SK-N-SH treated with all-trans-retinoic acid at 6 μM for 48 hours (cell line): Measurements from ENCODE around the gene SCRN3.
"Not testable (repeated sequence)": the region's sequence is repeated elsewhere in the genome, so short reads cannot be mapped to it uniquely, and the experiment has no call there.

Source experiments
- ATAC-seq: fragments of 200-7000 bp; cut with Tn5 transposase; 3 replicates; pipeline ENCODE4 v1.9.1; 2020; ENCODE audit warnings: mild to moderate bottlenecking, moderate library complexity
- ARNTL ChIP-seq: fragments of 450-650 bp; formaldehyde crosslinking; IDR thresholded peaks from 2 replicates; pipeline ENCODE4 v1.5.0; 2020; ENCODE audit warnings: low read depth, mild to moderate bottlenecking, moderate library complexity, borderline replicate concordance
- BACH2 ChIP-seq: fragments of 250-450 bp; sonication (Bioruptor Pico); IDR thresholded peaks from 2 replicates; pipeline ENCODE4 v1.9.0; 2021; ENCODE audit warnings: mild to moderate bottlenecking, borderline replicate concordance
- CSDC2 ChIP-seq: fragments of 250-450 bp; sonication (Bioruptor Pico); IDR thresholded peaks from 2 replicates; pipeline ENCODE4 v1.5.0; 2020; ENCODE audit warnings: mild to moderate bottlenecking, moderate library complexity
- CSRNP3 ChIP-seq: fragments of 250-450 bp; sonication (Bioruptor Pico); IDR thresholded peaks from 2 replicates; pipeline ENCODE4 v1.5.1; 2021; ENCODE audit warnings: mild to moderate bottlenecking, moderate library complexity
- ESRRG ChIP-seq: fragments of 250-450 bp; sonication (Bioruptor Pico); IDR thresholded peaks from 2 replicates; pipeline ENCODE4 v1.6.1; 2021; ENCODE audit warnings: mild to moderate bottlenecking
- GLIS3 ChIP-seq: fragments of 250-450 bp; sonication (Bioruptor Pico); IDR thresholded peaks from 2 replicates; pipeline ENCODE4 v1.5.0; 2020; ENCODE audit warnings: mild to moderate bottlenecking, moderate library complexity
- ISL1 ChIP-seq: fragments of 250-450 bp; sonication (Bioruptor Pico); IDR thresholded peaks from 2 replicates; pipeline ENCODE4 v2.1.2; 2022; ENCODE audit warnings: mild to moderate bottlenecking, moderate library complexity
- OSR1 ChIP-seq: fragments of 250-450 bp; sonication (Bioruptor Pico); IDR thresholded peaks from 2 replicates; pipeline ENCODE4 v1.8.0; 2022; ENCODE audit warnings: moderate library complexity, mild to moderate bottlenecking, inconsistent platforms
- PATZ1 ChIP-seq: fragments of 250-450 bp; sonication (Bioruptor Pico); IDR thresholded peaks from 2 replicates; pipeline ENCODE4 v1.8.0; 2020; ENCODE audit warnings: mild to moderate bottlenecking, moderate library complexity, borderline replicate concordance
- POU6F1 ChIP-seq: fragments of 250-450 bp; sonication (Bioruptor Pico); IDR thresholded peaks from 2 replicates; pipeline ENCODE4 v1.8.0; 2021; ENCODE audit warnings: low read depth, mild to moderate bottlenecking, moderate library complexity, borderline replicate concordance
- PPARA ChIP-seq: fragments of 250-450 bp; sonication (Bioruptor Pico); IDR thresholded peaks from 2 replicates; pipeline ENCODE4 v1.5.0; 2020; ENCODE audit warnings: mild to moderate bottlenecking, borderline replicate concordance
- RARB ChIP-seq: fragments of 250-450 bp; sonication (Bioruptor Pico); IDR thresholded peaks from 2 replicates; pipeline ENCODE4 v1.8.0; 2021; ENCODE audit warnings: mild to moderate bottlenecking, moderate library complexity
- SNAI2 ChIP-seq: fragments of 250-450 bp; sonication (Bioruptor Pico); IDR thresholded peaks from 2 replicates; pipeline ENCODE4 v1.5.0; 2020; ENCODE audit warnings: mild to moderate bottlenecking, moderate library complexity
- TCF4 ChIP-seq: fragments of 250-450 bp; sonication (Bioruptor Pico); IDR thresholded peaks from 2 replicates; pipeline ENCODE4 v1.8.0; 2021; ENCODE audit warnings: mild to moderate bottlenecking, moderate library complexity, borderline replicate concordance
- TSHZ2 ChIP-seq: fragments of 250-450 bp; sonication (Bioruptor Pico); IDR thresholded peaks from 2 replicates; pipeline ENCODE4 v1.5.0; 2020; ENCODE audit warnings: mild to moderate bottlenecking, moderate library complexity
- ZFP3 ChIP-seq: fragments of 250-450 bp; sonication (Bioruptor Pico); IDR thresholded peaks from 2 replicates; pipeline ENCODE4 v1.5.0; 2020; ENCODE audit warnings: mild to moderate bottlenecking, moderate library complexity
- ZFP30 ChIP-seq: fragments of 450-650 bp; formaldehyde crosslinking; IDR thresholded peaks from 2 replicates; pipeline ENCODE4 v1.5.0; 2022; ENCODE audit warnings: mild to moderate bottlenecking, moderate library complexity
- ZNF565 ChIP-seq: fragments of 450-650 bp; formaldehyde crosslinking; conservative IDR thresholded peaks from 2 replicates; pipeline ENCODE4 v1.5.0; 2020; ENCODE audit warnings: low read depth, mild to moderate bottlenecking, moderate library complexity
- ZNF70 ChIP-seq: fragments of 450-650 bp; formaldehyde crosslinking; IDR thresholded peaks from 2 replicates; pipeline ENCODE4 v1.5.0; 2020; ENCODE audit warnings: mild to moderate bottlenecking, moderate library complexity
- ZNF8 ChIP-seq: fragments of 450-650 bp; formaldehyde crosslinking; IDR thresholded peaks from 2 replicates; pipeline ENCODE4 v1.5.0; 2020; ENCODE audit warnings: mild to moderate bottlenecking, moderate library complexity

Gene SCRN3

GRCh38 chr2:174362949-174363348 lies 32.6 kb upstream of the SCRN3 start:
- TF ChIP-seq BACH2 (CRISPR knock-in tag) (no peak), CSDC2 (no peak), TCF4 (CRISPR knock-in tag) (no peak), SNAI2 (CRISPR knock-in tag) (no peak), POU6F1 (no peak), ISL1 (CRISPR knock-in tag) (no peak), ESRRG (CRISPR knock-in tag) (no peak), ARNTL (no peak), ZFP30 (no peak), TSHZ2 (CRISPR knock-in tag) (no peak), ZNF8 (CRISPR knock-in tag) (no peak)
- no peak for ATAC-seq

- not testable (repeated sequence) for ATAC-seq
These were observed 31.9 kb upstream of the SCRN3 start for GRCh38 chr2:174363492-174364225.

GRCh38 chr2:174364628-174365027 lies 30.9 kb upstream of the SCRN3 start:
- no peak for TF ChIP-seq ZNF565 (CRISPR knock-in tag)
- TF ChIP-seq OSR1 (CRISPR knock-in tag) = no peak
- no peak for TF ChIP-seq CSRNP3 (CRISPR knock-in tag)
- TF ChIP-seq PATZ1 (CRISPR knock-in tag) = no peak
- no peak for TF ChIP-seq ZFP3
- TF ChIP-seq CSDC2 = no peak
- TF ChIP-seq ZNF70 = no peak
- TF ChIP-seq RARB (CRISPR knock-in tag) = no peak
- TF ChIP-seq SNAI2 (CRISPR knock-in tag) = no peak
- TF ChIP-seq PPARA (CRISPR knock-in tag) = no peak
- no peak for TF ChIP-seq ARNTL
- no peak for TF ChIP-seq TSHZ2 (CRISPR knock-in tag)
- TF ChIP-seq TCF4 (CRISPR knock-in tag) = no peak
- no peak for TF ChIP-seq ISL1 (CRISPR knock-in tag)
- TF ChIP-seq ZNF8 (CRISPR knock-in tag) = no peak
- no peak for TF ChIP-seq GLIS3 (CRISPR knock-in tag)
- no peak for TF ChIP-seq BACH2 (CRISPR knock-in tag)
- ATAC-seq = no peak
